HepG2 (cell line): ENCODE measurements around the gene PNKD. TPM values are rescaled to one million over a fixed set of nuclear protein-coding genes. Genes with fewer than 3 reads are reported as not detected.

Source experiments
- CBX5 ChIP-seq: sonication (generic); formaldehyde crosslinking; IDR thresholded peaks from 2 replicates; pipeline ENCODE4 v1.4.0; 2020; ENCODE audit warnings: missing genetic modification reagents, borderline replicate concordance
- ELF3 ChIP-seq: IDR thresholded peaks from 2 replicates; pipeline ENCODE4 v1.6.1; 2016; ENCODE audit warnings: missing genetic modification reagents, missing compliant biosample characterization
- FOSL2 ChIP-seq: sonication (generic); formaldehyde crosslinking; IDR thresholded peaks from 2 replicates; pipeline ENCODE4 v1.4.0; 2020; ENCODE audit warnings: missing genetic modification reagents
- KLF13 ChIP-seq: sonication (generic); formaldehyde crosslinking; IDR thresholded peaks from 2 replicates; pipeline ENCODE4 v1.4.0; 2020; ENCODE audit warnings: mild to moderate bottlenecking, missing genetic modification reagents
- KMT2B ChIP-seq: IDR thresholded peaks from 2 replicates; pipeline ENCODE4 v1.6.1; 2016; ENCODE audit warnings: missing genetic modification reagents, missing compliant biosample characterization
- MAFG ChIP-seq: sonication (generic); formaldehyde crosslinking; IDR thresholded peaks from 2 replicates; pipeline ENCODE4 v1.5.1; 2020; ENCODE audit warnings: mild to moderate bottlenecking, missing genetic modification reagents
- NFE2L1 ChIP-seq: sonication (generic); formaldehyde crosslinking; IDR thresholded peaks from 2 replicates; pipeline ENCODE4 v1.4.0; 2020; ENCODE audit warnings: missing genetic modification reagents, mild to moderate bottlenecking, borderline replicate concordance
- NR1H2 ChIP-seq: sonication (generic); formaldehyde crosslinking; IDR thresholded peaks from 2 replicates; pipeline ENCODE4 v1.8.1; 2022; ENCODE audit warnings: low read depth, missing genetic modification reagents, borderline replicate concordance
- POLR2G ChIP-seq: fragments of 200-400 bp; formaldehyde crosslinking; IDR thresholded peaks from 2 replicates; pipeline ENCODE4 v1.6.1; 2018; ENCODE audit warnings: mild to moderate bottlenecking, low read depth, low read length, moderate library complexity
- SP1 ChIP-seq, 2 experiments: fragments of 450-650 bp in 1 of 2; sonication (generic) in 1 of 2; formaldehyde crosslinking in 1 of 2; IDR thresholded peaks; 2 replicates each; pipeline versions ENCODE4 v1.4.0 to v1.6.1; 2016 to 2020; ENCODE audit warnings: missing genetic modification reagents in 1 of 2
- YY1 ChIP-seq: IDR thresholded peaks from 2 replicates; pipeline ENCODE4 v1.6.1; 2011; ENCODE audit warnings: low read length, low read depth, moderate library complexity, mild to moderate bottlenecking; ENCODE audit not compliant: insufficient read depth, insufficient replicate concordance
- ZFP90 ChIP-seq: sonication (generic); formaldehyde crosslinking; IDR thresholded peaks from 2 replicates; pipeline ENCODE4 v1.8.0; 2022; ENCODE audit warnings: missing genetic modification reagents, mild to moderate bottlenecking, inconsistent platforms, borderline replicate concordance
- ZFYVE20 ChIP-seq: sonication (generic); formaldehyde crosslinking; IDR thresholded peaks from 2 replicates; pipeline ENCODE4 v1.8.0; 2023; ENCODE audit warnings: low read depth, mild to moderate bottlenecking, moderate library complexity, missing genetic modification reagents, borderline replicate concordance
- ZNF205 ChIP-seq: IDR thresholded peaks from 2 replicates; pipeline ENCODE4 v1.6.1; 2018; ENCODE audit warnings: missing biosample characterization, missing genetic modification reagents
- ZNF251 ChIP-seq: sonication (generic); formaldehyde crosslinking; IDR thresholded peaks from 2 replicates; pipeline ENCODE4 v1.9.0; 2021; ENCODE audit warnings: mild to moderate bottlenecking, missing genetic modification reagents
- ZNF550 ChIP-seq: sonication (generic); formaldehyde crosslinking; IDR thresholded peaks from 2 replicates; pipeline ENCODE4 v1.4.0; 2020; ENCODE audit warnings: mild to moderate bottlenecking, missing genetic modification reagents, borderline replicate concordance
- ZNF713 ChIP-seq: sonication (generic); formaldehyde crosslinking; IDR thresholded peaks from 2 replicates; pipeline ENCODE4 v1.4.0; 2020; ENCODE audit warnings: mild to moderate bottlenecking, missing genetic modification reagents
- polyA plus RNA-seq, 8 experiments: library from polyadenylated mRNA; depleted of rRNA in 3 of 8; stranded (reverse) in 7 of 8; unstranded in 1 of 8; fragments of >200 nt; fragmentation: Illumina TruSeq in 4 of 8; extraction: Trizol in 4 of 8; gene quantifications; 2 replicates each; pipeline versions ENCODE4 v1.2.1 to v1.2.3, GENCODE V29; 2011 to 2016; ENCODE audit warnings: low read depth in 4 of 8, missing spikeins in 1 of 8, mixed read lengths in 1 of 8; ENCODE audit not compliant: insufficient read depth in 1 of 8
- total RNA-seq, 5 experiments: library from RNA; depleted of rRNA; stranded (reverse); fragments of >200 nt; fragmentation: Illumina TruSeq; extraction: Trizol; gene quantifications; 2 replicates each; pipeline ENCODE4 v1.2.3, GENCODE V29; 2016; ENCODE audit warnings: low read depth in 1 of 5
- TF ChIP-seq, protein P1 (sequence below): sonication (generic); formaldehyde crosslinking; IDR thresholded peaks from 2 replicates; pipeline ENCODE4 v1.5.1; 2020; ENCODE audit warnings: missing genetic modification reagents, mild to moderate bottlenecking, borderline replicate concordance
- TF ChIP-seq, protein P2 (sequence below), 2 experiments: sonication (generic) in 1 of 2; formaldehyde crosslinking in 1 of 2; IDR thresholded peaks; 2 replicates each; pipeline versions ENCODE4 v1.4.0 to v1.6.1; 2018 to 2020; ENCODE audit warnings: missing genetic modification reagents in 2 of 2, borderline replicate concordance in 1 of 2, low read depth in 1 of 2, mild to moderate bottlenecking in 1 of 2, missing biosample characterization in 1 of 2
- TF ChIP-seq, protein P3 (sequence below): IDR thresholded peaks from 2 replicates; pipeline ENCODE4 v1.6.1; 2016; ENCODE audit warnings: missing biosample characterization, missing genetic modification reagents, low read depth
- TF ChIP-seq, protein P4 (sequence below): sonication (generic); formaldehyde crosslinking; IDR thresholded peaks from 2 replicates; pipeline ENCODE4 v1.5.0; 2020; ENCODE audit warnings: mild to moderate bottlenecking, missing genetic modification reagents

The PNKD gene
- total and polyA plus RNA-seq, 2 of the 13 experiments (the other 11 are each of a cell fraction or from before 2014, with no cell fraction given) = 55.9 to 80.4 TPM

DNA sequence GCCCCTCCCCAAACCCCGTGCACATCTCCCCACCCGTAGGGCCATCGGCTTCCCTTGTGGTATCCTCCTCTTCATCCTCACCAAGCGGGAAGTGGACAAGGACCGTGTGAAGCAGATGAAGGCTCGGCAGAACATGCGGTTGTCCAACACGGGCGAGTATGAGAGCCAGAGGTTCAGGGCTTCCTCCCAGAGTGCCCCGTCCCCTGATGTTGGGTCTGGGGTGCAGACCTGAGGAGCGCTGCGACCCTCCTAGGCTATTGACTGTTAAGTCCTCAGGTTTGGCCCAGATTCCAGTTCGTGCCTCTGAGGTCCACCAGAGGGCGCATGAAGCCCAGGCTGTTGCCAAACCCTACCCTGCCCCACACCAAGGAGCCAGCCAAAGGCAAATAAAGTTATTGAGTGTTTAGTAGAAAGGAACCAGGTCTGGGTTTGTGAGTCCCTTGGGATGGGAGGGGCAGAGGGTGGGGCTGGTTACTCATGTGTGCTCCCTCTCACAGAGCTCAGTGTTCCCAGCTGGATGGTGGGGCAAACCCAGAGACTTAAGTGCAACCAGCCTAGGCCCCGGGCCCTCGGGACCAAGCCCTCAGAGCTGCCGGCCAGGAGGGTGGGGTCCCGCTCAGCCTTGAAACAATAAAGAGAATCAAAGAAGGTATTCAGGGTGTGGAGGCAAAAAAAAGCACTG, 2.4 kb downstream of the PNKD start (continued):
- TF ChIP-seq, protein P1, sequence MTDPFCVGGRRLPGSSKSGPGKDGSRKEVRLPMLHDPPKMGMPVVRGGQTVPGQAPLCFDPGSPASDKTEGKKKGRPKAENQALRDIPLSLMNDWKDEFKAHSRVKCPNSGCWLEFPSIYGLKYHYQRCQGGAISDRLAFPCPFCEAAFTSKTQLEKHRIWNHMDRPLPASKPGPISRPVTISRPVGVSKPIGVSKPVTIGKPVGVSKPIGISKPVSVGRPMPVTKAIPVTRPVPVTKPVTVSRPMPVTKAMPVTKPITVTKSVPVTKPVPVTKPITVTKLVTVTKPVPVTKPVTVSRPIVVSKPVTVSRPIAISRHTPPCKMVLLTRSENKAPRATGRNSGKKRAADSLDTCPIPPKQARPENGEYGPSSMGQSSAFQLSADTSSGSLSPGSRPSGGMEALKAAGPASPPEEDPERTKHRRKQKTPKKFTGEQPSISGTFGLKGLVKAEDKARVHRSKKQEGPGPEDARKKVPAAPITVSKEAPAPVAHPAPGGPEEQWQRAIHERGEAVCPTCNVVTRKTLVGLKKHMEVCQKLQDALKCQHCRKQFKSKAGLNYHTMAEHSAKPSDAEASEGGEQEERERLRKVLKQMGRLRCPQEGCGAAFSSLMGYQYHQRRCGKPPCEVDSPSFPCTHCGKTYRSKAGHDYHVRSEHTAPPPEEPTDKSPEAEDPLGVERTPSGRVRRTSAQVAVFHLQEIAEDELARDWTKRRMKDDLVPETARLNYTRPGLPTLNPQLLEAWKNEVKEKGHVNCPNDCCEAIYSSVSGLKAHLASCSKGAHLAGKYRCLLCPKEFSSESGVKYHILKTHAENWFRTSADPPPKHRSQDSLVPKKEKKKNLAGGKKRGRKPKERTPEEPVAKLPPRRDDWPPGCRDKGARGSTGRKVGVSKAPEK (CRISPR knock-in tag) = no peak
- no peak for TF ChIP-seq ZNF251
- TF ChIP-seq KMT2B = no peak
- peak; percentile 45 for TF ChIP-seq YY1
- TF ChIP-seq ZNF205 (CRISPR knock-in tag) = peak; percentile 99
- no peak for TF ChIP-seq NR1H2 (CRISPR knock-in tag)
- TF ChIP-seq, protein P2, sequence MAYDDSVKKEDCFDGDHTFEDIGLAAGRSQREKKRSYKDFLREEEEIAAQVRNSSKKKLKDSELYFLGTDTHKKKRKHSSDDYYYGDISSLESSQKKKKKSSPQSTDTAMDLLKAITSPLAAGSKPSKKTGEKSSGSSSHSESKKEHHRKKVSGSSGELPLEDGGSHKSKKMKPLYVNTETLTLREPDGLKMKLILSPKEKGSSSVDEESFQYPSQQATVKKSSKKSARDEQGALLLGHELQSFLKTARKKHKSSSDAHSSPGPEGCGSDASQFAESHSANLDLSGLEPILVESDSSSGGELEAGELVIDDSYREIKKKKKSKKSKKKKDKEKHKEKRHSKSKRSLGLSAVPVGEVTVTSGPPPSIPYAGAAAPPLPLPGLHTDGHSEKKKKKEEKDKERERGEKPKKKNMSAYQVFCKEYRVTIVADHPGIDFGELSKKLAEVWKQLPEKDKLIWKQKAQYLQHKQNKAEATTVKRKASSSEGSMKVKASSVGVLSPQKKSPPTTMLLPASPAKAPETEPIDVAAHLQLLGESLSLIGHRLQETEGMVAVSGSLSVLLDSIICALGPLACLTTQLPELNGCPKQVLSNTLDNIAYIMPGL (CRISPR knock-in tag; IDR thresholded peaks at IDR 0.05; ENCODE audit: borderline replicate concordance in 1 of 2, low read depth in 1 of 2) = peak; percentile 51 to 53; a peak in 1 of 4 replicates
- TF ChIP-seq NFE2L1 (CRISPR knock-in tag) = no peak
- TF ChIP-seq ELF3 (CRISPR knock-in tag) = peak; percentile 14; the same call in 1 of the 2 replicates
- TF ChIP-seq, protein P3, sequence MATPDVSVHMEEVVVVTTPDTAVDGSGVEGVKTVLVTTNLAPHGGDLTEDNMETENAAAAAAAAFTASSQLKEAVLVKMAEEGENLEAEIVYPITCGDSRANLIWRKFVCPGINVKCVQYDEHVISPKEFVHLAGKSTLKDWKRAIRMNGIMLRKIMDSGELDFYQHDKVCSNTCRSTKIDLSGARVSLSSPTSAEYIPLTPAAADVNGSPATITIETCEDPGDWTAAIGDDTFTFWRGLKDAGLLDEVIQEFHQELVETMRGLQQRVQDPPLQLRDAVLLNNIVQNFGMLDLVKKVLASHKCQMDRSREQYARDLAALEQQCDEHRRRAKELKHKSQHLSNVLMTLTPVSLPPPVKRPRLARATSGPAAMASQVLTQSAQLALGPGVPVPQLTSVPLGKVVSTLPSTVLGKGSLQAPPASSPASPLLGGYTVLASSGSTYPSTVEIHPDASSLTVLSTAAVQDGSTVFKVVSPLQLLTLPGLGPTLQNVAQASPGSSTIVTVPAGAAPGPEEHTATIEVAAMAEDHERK = 0 out of 2 replicates have a peak, but pooled peaks have one; percentile 30
- peak; percentile 88; the same call in 1 of the 2 replicates for TF ChIP-seq ZFP90 (CRISPR knock-in tag)
- peak; percentile 59 for TF ChIP-seq FOSL2 (CRISPR knock-in tag)
- TF ChIP-seq CBX5 = no peak
- TF ChIP-seq KLF13 (CRISPR knock-in tag) = no peak
- peak; percentile 65 for TF ChIP-seq POLR2G
- TF ChIP-seq, protein P4, sequence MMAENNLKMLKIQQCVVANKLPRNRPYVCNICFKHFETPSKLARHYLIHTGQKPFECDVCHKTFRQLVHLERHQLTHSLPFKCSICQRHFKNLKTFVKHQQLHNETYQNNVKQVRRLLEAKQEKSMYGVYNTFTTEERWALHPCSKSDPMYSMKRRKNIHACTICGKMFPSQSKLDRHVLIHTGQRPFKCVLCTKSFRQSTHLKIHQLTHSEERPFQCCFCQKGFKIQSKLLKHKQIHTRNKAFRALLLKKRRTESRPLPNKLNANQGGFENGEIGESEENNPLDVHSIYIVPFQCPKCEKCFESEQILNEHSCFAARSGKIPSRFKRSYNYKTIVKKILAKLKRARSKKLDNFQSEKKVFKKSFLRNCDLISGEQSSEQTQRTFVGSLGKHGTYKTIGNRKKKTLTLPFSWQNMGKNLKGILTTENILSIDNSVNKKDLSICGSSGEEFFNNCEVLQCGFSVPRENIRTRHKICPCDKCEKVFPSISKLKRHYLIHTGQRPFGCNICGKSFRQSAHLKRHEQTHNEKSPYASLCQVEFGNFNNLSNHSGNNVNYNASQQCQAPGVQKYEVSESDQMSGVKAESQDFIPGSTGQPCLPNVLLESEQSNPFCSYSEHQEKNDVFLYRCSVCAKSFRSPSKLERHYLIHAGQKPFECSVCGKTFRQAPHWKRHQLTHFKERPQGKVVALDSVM = peak; percentile 52
- no peak for TF ChIP-seq SP1 (IDR thresholded peaks at IDR 0.05)
- no peak for TF ChIP-seq SP1 (CRISPR knock-in tag; IDR thresholded peaks at IDR 0.05)
- no peak for TF ChIP-seq ZFYVE20
- TF ChIP-seq ZNF550 (CRISPR knock-in tag) = no peak
- TF ChIP-seq MAFG = no peak
- no peak for TF ChIP-seq ZNF713 (CRISPR knock-in tag)
